HG03097 (cell line): ENCODE results near the gene CRLF3.
"Not testable (repeated sequence)": the region's sequence is repeated elsewhere in the genome, so short reads cannot be mapped to it uniquely, and the experiment has no call there.

Experiments
- ATAC-seq: cut with Tn5 transposase; IDR thresholded peaks from one replicate; pipeline ENCODE4 v1.9.1; 2021; ENCODE audit not compliant: unreplicated experiment, low FRiP score

CRLF3 gene

GRCh38 chr17:30742669-30743068, 81.8 kb downstream of the CRLF3 start:
- not testable (repeated sequence) for ATAC-seq

- ATAC-seq: not testable (repeated sequence)
These were observed 88.1 kb downstream of the CRLF3 start for GRCh38 chr17:30736371-30736770.

GRCh38 chr17:30735644-30736043, 88.8 kb downstream of the CRLF3 start:
- not testable (repeated sequence) for ATAC-seq

- ATAC-seq: not testable (repeated sequence)
These were observed 89.3 kb downstream of the CRLF3 start for GRCh38 chr17:30735206-30735605.

- ATAC-seq: not testable (repeated sequence)
These were observed 90.3 kb downstream of the CRLF3 start for GRCh38 chr17:30734153-30734552.
